NCI-H345 treated with DMSO at 0.1 percent for 48 hours (cell line): Measurements from ENCODE around the gene C7orf33.

ENCODE experiments used
- DNase-seq: peaks from one replicate; lab custom pipeline; 2025; ENCODE audit not compliant: unreplicated experiment; lab: John Stamatoyannopoulos, UW

The C7orf33 gene

GRCh38 chr7:148624735-148625134 is 34.2 kb downstream of the C7orf33 start:
- DNase-seq = no peak

- DNase-seq = no peak
Observed at GRCh38 chr7:148625342-148625741, 34.8 kb downstream of the C7orf33 start.

- no peak for DNase-seq
Observed at GRCh38 chr7:148626828-148627227, 36.3 kb downstream of the C7orf33 start.

- DNase-seq = no peak
Observed at GRCh38 chr7:148628011-148628410, 37.4 kb downstream of the C7orf33 start.

GRCh38 chr7:148630078-148630477 is 39.5 kb downstream of the C7orf33 start:
- DNase-seq = no peak

- no peak for DNase-seq
Observed at GRCh38 chr7:148633761-148634160, 43.2 kb downstream of the C7orf33 start.

- DNase-seq = no peak
Observed at GRCh38 chr7:148637094-148637493, 46.5 kb downstream of the C7orf33 start.

DNA sequence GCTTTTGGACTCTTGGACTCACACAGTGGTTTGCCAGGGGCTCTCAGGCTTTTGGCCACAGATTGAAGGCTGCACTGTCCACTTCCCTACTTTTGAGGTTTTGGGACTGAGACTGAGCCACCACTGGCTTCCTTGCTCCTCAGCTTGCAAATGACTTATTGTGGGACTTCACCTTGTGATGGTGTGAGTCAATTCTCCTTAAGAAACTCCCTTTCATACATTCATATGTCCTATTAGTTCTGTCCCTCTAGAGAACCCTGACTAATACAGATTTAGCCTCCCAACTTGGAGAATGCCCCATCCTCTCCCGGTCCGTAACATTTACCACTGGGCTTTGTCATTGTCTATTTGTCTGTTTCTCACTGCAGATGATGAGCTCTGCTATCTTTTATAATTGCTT is 55.3 kb downstream of the C7orf33 start:
- DNase-seq = no peak

- no peak for DNase-seq
Observed at GRCh38 chr7:148650232-148650858, 59.8 kb downstream of the C7orf33 start.

DNA sequence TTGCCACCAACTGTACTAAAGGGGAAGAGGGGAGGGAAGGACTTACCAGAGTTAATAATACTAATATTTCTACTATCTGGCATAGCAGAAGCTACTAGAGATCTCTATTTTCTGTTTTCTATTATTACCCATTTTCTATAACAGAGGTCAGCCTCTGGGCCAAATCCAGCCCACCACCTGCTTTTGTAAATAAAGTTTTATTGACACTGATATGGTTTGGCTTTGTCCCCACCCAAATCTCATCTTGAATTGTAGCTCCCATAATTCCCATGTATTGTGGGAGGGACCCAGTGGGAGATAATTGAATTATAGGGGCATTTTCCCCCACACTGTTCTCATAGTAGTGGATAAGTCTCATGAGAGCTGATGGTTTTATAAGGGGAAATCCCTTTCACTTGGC is 62.2 kb downstream of the C7orf33 start:
- no peak for DNase-seq

- no peak for DNase-seq
Observed at GRCh38 chr7:148657929-148658328, 67.4 kb downstream of the C7orf33 start.

GRCh38 chr7:148661471-148661870 is 70.9 kb downstream of the C7orf33 start:
- no peak for DNase-seq

- no peak for DNase-seq
Observed at GRCh38 chr7:148662646-148663045, 72.1 kb downstream of the C7orf33 start.

GRCh38 chr7:148664324-148664723 is 73.8 kb downstream of the C7orf33 start:
- DNase-seq = no peak

DNA sequence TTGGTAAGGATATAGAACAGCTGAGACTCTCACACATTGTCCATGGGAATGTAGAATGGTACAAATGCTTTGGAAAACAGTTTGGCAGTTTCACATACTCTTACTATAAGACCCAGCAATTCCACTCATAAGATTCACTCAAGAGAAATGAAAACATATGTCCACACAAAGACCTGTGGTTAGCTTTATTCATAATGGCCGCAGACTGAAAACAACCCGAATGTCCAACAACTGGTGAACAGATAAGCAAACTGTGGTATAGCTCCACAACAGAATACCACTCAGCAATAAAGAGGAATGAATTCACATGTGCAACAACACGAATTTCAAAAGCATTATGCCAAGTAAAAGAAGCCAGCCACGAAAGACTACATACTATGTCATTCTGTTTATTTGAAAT is 74.7 kb downstream of the C7orf33 start:
- DNase-seq = no peak
